Liver (tissue), 3 donors: ENCODE data around the gene ALDH1L1.

Experiments
- CTCF ChIP-seq: fragments of 150-350 bp; IDR thresholded peaks from 2 replicates; pipeline ENCODE4 v1.5.1; 2017; ENCODE audit warnings: improper control_type of control experiment, low read depth, low read length; ENCODE audit not compliant: missing input control
- EGR1 ChIP-seq, 2 donors: IDR thresholded peaks; 2 replicates each; pipeline ENCODE4 v1.6.1; 2016 to 2018; ENCODE audit warnings: antibody characterized with exemption in 2 of 2, low read depth in 2 of 2
- GABPA ChIP-seq, 2 donors: IDR thresholded peaks in 1 of 2; conservative IDR thresholded peaks in 1 of 2; 2 replicates each; pipeline ENCODE4 v1.6.1; 2016; ENCODE audit warnings: antibody characterized with exemption in 2 of 2, mild to moderate bottlenecking in 1 of 2, moderate library complexity in 1 of 2
- HNF4A ChIP-seq, 2 donors: conservative IDR thresholded peaks; 2 replicates each; pipeline ENCODE4 v1.6.1; 2016; ENCODE audit warnings: antibody characterized with exemption in 2 of 2, mild to moderate bottlenecking in 2 of 2
- JUND ChIP-seq, 2 donors: IDR thresholded peaks; 2 replicates each; pipeline ENCODE4 v1.6.1; 2016; ENCODE audit warnings: antibody characterized with exemption in 2 of 2
- MAX ChIP-seq: IDR thresholded peaks from 2 replicates; pipeline ENCODE4 v1.6.1; 2016; ENCODE audit warnings: antibody characterized with exemption
- RAD21 ChIP-seq, 2 donors: IDR thresholded peaks; 2 replicates each; pipeline ENCODE4 v1.6.1; 2016; ENCODE audit warnings: antibody characterized with exemption in 2 of 2, mild to moderate bottlenecking in 2 of 2
- REST ChIP-seq: IDR thresholded peaks from 2 replicates; pipeline ENCODE4 v1.6.1; 2016; ENCODE audit warnings: antibody characterized with exemption, mild to moderate bottlenecking
- SP1 ChIP-seq: IDR thresholded peaks from 2 replicates; pipeline ENCODE4 v1.6.1; 2018; ENCODE audit warnings: antibody characterized with exemption, mild to moderate bottlenecking
- TAF1 ChIP-seq: conservative IDR thresholded peaks from 2 replicates; pipeline ENCODE4 v1.6.1; 2016; ENCODE audit warnings: antibody characterized with exemption, mild to moderate bottlenecking
- donor health status: healthy.
- donor health status: healthy.

GRCh38 chr3:126135071-126135405 is 45.3 kb downstream of the ALDH1L1 start:
- no peak for TF ChIP-seq CTCF
- TF ChIP-seq MAX = no peak
- no peak for TF ChIP-seq TAF1
- TF ChIP-seq REST = no peak
- no peak for TF ChIP-seq EGR1 (IDR thresholded peaks at IDR 0.05; ENCODE audit: low read depth in 2 of 2)
- TF ChIP-seq HNF4A (conservative IDR thresholded peaks at IDR 0.05) = no peak
- TF ChIP-seq JUND (IDR thresholded peaks at IDR 0.05) = no peak
- no peak for TF ChIP-seq GABPA (IDR thresholded peaks at IDR 0.05 in 1 of 2, conservative IDR thresholded peaks at IDR 0.05 in 1 of 2)
- TF ChIP-seq RAD21 (IDR thresholded peaks at IDR 0.05) = no peak
- no peak for TF ChIP-seq SP1
